RWPE2 (cell line): ENCODE data around the gene KRTAP19-3.
"Not testable (repeated sequence)": the region's sequence is repeated elsewhere in the genome, so short reads cannot be mapped to it uniquely, and the experiment has no call there.

Experiments
- ATAC-seq: fragments of 200-7000 bp; cut with Tn5 transposase; 3 replicates; pipeline ENCODE4 v1.9.1; 2021; ENCODE audit warnings: low read depth
- DNase-seq: peaks from one replicate; pipeline ENCODE4 v3.0.0-alpha.2; 2020; ENCODE audit warnings: low spot score
- H3K27ac ChIP-seq: fragments of 450-650 bp; 2 replicates; pipeline ENCODE4 v1.5.1; 2017; ENCODE audit warnings: mild to moderate bottlenecking; ENCODE audit not compliant: poor library complexity, severe bottlenecking
- H3K27me3 ChIP-seq: fragments of 250-450 bp; sonication (Bioruptor Pico); 2 replicates; pipeline ENCODE4 v1.5.1; 2021; ENCODE audit warnings: mild to moderate bottlenecking, moderate library complexity; ENCODE audit not compliant: insufficient read depth, poor library complexity, severe bottlenecking
- H3K36me3 ChIP-seq: fragments of 250-450 bp; sonication (Bioruptor Pico); 2 replicates; pipeline ENCODE4 v1.5.1; 2020; ENCODE audit warnings: low read depth, mild to moderate bottlenecking, moderate library complexity
- H3K4me1 ChIP-seq: fragments of 250-450 bp; sonication (Bioruptor Pico); 2 replicates; pipeline ENCODE4 v1.5.1; 2021; ENCODE audit warnings: mild to moderate bottlenecking, moderate library complexity; ENCODE audit not compliant: insufficient read depth, poor library complexity, severe bottlenecking
- H3K4me3 ChIP-seq: fragments of 250-450 bp; sonication (Bioruptor Pico); 2 replicates; pipeline ENCODE4 v1.5.1; 2021; ENCODE audit warnings: mild to moderate bottlenecking, moderate library complexity; ENCODE audit not compliant: severe bottlenecking
- H3K9me3 ChIP-seq: fragments of 250-450 bp; sonication (Bioruptor Pico); 2 replicates; pipeline ENCODE4 v1.5.1; 2021; ENCODE audit warnings: mild to moderate bottlenecking, moderate library complexity; ENCODE audit not compliant: severe bottlenecking
- CTCF ChIP-seq: fragments of 450-650 bp; IDR thresholded peaks from one replicate; pipeline ENCODE4 v1.5.1; 2017; ENCODE audit warnings: mild to moderate bottlenecking, moderate library complexity; ENCODE audit not compliant: poor library complexity, severe bottlenecking

Gene KRTAP19-3

GRCh38 chr21:30491963-30492428 is at the start of gene KRTAP19-3:
TSS of gene KRTAP19-3 (minus strand) at chr21:30492013. CDS start at chr21:30491957, 56 bp downstream.
- Histone ChIP-seq H3K36me3 (no peaks in the 10 kb centered on the region), H3K27ac (no peak within 1 kb of the TSS), H3K27me3 (no peaks in the 10 kb centered on the region), H3K4me1 (no peaks in the 10 kb centered on the region), H3K9me3 (no peaks in the 10 kb centered on the region), H3K4me3 (no peak within 1 kb of the TSS)
- no peak for ATAC-seq
- no peak for DNase-seq
- TF ChIP-seq CTCF: no peak

GRCh38 chr21:30518876-30519275 is 27.1 kb upstream of the KRTAP19-3 start:
- Histone ChIP-seq H3K27ac (no peak overlapping the region), H3K27me3 (peaks cover 3% of the 10 kb centered on the region), H3K4me3 (no peak overlapping the region), H3K4me1 (no peaks in the 10 kb centered on the region), H3K36me3 (no peaks in the 10 kb centered on the region), H3K9me3 (no peaks in the 10 kb centered on the region)
- DNase-seq (no peak), ATAC-seq (no peak)
- TF ChIP-seq CTCF: no peak

- ATAC-seq: no peak
- H3K9me3 ChIP-seq: no peaks in the 10 kb centered on the region
- TF ChIP-seq CTCF: no peak
Observed at GRCh38 chr21:30515681-30516080, 23.9 kb upstream of the KRTAP19-3 start.

GRCh38 chr21:30505621-30506205 is 13.9 kb upstream of the KRTAP19-3 start:
- not testable (repeated sequence) for DNase-seq, H3K36me3 ChIP-seq, H3K4me1 ChIP-seq, H3K4me3 ChIP-seq, H3K9me3 ChIP-seq, H3K27ac ChIP-seq, H3K27me3 ChIP-seq, ATAC-seq
- peak; percentile 73 for TF ChIP-seq CTCF

More at GRCh38 chr21:30515681-30516080, 23.9 kb upstream of the KRTAP19-3 start:
- no peak overlapping the region for H3K4me3 ChIP-seq
- H3K27me3 ChIP-seq: peaks cover 3% of the 10 kb centered on the region
- no peak for DNase-seq
- H3K27ac ChIP-seq: no peak overlapping the region
- no peaks in the 10 kb centered on the region for H3K4me1 ChIP-seq
- no peaks in the 10 kb centered on the region for H3K36me3 ChIP-seq

- H3K27ac ChIP-seq: no peak within 1 kb of the TSS
- no peaks in the 10 kb centered on the region for H3K9me3 ChIP-seq
- TF ChIP-seq CTCF: no peak
- no peaks in the 10 kb centered on the region for H3K27me3 ChIP-seq
- no peak within 1 kb of the TSS for H3K4me3 ChIP-seq
- H3K36me3 ChIP-seq: no peaks in the 10 kb centered on the region
- no peaks in the 10 kb centered on the region for H3K4me1 ChIP-seq
- DNase-seq (no peak), ATAC-seq (no peak)
Observed at GRCh38 chr21:30502041-30502440, 10.2 kb upstream of the KRTAP19-3 start, which contains the start of gene KRTAP19-5. TSS of gene KRTAP19-5 (minus strand) at chr21:30502141. CDS start at chr21:30502090, 51 bp downstream.
